B cell (primary cell): Measurements from ENCODE around the gene NFASC.

Source experiments
- EZH2 ChIP-seq: IDR thresholded peaks from 2 replicates; pipeline ENCODE4 v1.6.1; 2012; ENCODE audit warnings: borderline replicate concordance, low read depth, mild to moderate bottlenecking, moderate library complexity, low read length; ENCODE audit not compliant: insufficient read depth, poor library complexity, severe bottlenecking
- TF ChIP-seq, protein P1 (sequence below): fragments of 200-600 bp; IDR thresholded peaks from one replicate; pipeline ENCODE4 v1.8.0; 2022; ENCODE audit warnings: antibody characterized with exemption, mild to moderate bottlenecking

DNA sequence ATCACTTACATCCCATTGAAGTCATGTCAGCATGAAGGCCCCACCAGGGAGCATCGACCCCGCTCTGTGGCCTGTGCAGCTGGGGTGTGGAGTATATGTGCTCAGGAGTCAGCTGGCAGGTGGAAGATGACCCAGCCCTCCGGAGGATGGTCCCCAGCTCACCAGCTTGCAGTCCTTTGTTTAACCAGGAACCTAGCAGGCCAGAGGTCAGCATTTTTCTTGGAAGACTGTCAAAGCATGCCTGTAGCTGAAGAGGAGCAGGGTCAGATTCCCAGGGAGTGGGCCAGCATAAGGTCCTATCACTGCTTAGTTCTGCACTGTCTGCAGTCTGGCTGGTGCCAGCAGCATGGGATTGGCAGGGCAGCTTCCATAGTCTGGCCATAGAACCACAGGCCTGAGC is 12.7 kb downstream of the NFASC start:
- TF ChIP-seq, protein P1, sequence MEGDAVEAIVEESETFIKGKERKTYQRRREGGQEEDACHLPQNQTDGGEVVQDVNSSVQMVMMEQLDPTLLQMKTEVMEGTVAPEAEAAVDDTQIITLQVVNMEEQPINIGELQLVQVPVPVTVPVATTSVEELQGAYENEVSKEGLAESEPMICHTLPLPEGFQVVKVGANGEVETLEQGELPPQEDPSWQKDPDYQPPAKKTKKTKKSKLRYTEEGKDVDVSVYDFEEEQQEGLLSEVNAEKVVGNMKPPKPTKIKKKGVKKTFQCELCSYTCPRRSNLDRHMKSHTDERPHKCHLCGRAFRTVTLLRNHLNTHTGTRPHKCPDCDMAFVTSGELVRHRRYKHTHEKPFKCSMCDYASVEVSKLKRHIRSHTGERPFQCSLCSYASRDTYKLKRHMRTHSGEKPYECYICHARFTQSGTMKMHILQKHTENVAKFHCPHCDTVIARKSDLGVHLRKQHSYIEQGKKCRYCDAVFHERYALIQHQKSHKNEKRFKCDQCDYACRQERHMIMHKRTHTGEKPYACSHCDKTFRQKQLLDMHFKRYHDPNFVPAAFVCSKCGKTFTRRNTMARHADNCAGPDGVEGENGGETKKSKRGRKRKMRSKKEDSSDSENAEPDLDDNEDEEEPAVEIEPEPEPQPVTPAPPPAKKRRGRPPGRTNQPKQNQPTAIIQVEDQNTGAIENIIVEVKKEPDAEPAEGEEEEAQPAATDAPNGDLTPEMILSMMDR, result no peak
- no peak for TF ChIP-seq EZH2
